HG03460 (cell line): ENCODE results near the gene DLEC1.
"Not testable (repeated sequence)": the region's sequence is repeated elsewhere in the genome, so short reads cannot be mapped to it uniquely, and the experiment has no call there.

ENCODE experiments used
- ATAC-seq: cut with Tn5 transposase; IDR thresholded peaks from one replicate; pipeline ENCODE4 v1.9.1; 2021; ENCODE audit not compliant: unreplicated experiment

DLEC1 gene

GRCh38 chr3:38152609-38153008 lies 113.6 kb downstream of the DLEC1 start:
- ATAC-seq: no peak

DNA sequence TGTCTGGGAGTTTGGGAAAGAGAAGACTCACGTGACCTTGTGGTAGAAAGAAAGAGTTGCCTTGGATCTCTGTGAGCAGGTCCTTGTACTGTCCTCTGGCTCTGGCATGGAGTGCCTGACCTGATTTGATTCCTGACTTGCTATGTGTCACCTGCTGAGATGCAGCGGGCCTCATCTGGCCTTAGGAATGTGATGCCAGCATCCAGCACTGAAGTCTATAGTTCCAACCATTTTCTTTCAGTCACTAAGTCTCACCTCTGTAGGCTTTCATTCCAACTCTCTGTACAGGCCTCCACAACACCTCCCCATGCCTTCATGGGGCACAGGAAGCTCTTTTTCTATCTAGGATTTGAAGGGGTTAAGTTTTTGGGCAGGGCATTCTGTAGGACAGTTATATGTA lies 114.2 kb downstream of the DLEC1 start:
- ATAC-seq: no peak

DNA sequence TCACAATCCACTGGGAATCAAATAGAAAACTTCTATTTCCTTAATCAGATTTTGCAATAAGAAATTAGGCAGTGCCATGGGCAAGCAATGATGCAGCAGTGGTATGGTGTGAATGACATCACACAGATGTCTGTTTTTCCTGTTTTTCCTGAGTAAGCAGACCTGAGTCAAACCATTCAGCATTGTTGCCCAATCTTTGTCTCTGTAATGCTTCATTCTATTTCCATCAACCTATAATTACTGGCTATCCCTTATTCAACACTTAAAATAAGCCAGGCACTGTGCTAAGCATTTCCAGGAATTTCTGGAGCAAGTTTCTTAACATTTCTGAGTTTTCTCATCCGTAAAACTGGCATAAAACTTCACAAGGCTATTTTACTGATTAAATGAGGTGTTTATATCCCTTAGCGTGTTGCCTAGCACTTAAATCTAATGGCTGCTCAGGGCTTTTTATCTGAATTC lies 115.1 kb downstream of the DLEC1 start:
- no peak for ATAC-seq

GRCh38 chr3:38154625-38155255 lies 115.7 kb downstream of the DLEC1 start:
- ATAC-seq: no peak

DNA sequence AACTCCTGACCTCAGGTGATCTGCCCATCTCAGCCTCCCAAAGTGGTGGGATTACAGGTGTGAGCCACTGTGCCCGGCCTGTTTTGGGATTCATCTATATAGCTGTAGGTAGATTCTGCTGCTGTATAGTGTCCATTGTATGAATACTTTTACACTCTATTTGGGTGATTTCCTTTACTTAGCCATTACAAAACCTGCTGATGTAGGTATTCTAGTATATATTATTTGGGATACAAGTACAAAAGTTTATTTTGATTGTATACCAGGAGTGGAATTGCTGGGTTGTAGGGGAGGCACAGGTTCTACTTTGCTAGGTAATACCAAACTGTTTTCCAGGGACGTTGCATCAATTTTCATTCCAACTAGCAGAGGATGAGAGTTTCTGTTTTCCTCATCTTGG lies 116.8 kb downstream of the DLEC1 start:
- ATAC-seq: no peak

GRCh38 chr3:38157117-38157516 lies 118.1 kb downstream of the DLEC1 start:
- ATAC-seq: no peak

DNA sequence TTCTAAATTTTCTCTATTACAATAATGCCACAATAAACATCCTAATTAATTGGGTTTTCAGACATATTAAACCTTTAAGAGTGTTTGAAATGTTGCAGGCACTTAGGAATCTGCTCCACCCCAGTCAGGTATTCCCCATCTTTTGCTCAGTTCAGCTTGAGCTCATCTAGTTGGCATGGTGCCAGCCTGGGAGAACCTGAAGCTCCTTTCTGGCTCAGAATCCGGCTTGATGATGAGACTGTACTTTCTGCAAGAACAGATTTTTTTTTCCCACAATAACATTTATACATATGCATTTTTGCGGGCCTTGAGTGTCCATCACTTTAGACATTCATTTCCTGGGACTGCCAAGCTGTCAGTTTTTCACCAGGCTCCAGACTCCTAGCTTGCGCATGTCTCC lies 118.6 kb downstream of the DLEC1 start:
- ATAC-seq: no peak

GRCh38 chr3:38158472-38158871 lies 119.5 kb downstream of the DLEC1 start:
- ATAC-seq: no peak

DNA sequence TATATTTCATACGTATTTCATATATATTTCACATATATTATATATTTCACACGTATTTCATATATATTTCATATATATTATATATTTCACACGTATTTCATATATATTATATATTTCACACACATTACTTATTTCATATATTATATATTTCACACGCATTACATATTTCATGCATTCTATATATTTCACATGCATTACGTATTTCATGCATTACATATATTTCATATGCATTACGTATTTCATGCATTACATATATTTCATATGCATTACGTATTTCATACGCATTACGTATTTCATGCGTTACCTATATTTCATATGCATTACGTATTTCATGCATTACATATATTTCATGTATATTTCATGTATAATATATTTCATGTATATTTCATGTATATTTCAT lies 121.7 kb downstream of the DLEC1 start:
- ATAC-seq: not testable (repeated sequence)

DNA sequence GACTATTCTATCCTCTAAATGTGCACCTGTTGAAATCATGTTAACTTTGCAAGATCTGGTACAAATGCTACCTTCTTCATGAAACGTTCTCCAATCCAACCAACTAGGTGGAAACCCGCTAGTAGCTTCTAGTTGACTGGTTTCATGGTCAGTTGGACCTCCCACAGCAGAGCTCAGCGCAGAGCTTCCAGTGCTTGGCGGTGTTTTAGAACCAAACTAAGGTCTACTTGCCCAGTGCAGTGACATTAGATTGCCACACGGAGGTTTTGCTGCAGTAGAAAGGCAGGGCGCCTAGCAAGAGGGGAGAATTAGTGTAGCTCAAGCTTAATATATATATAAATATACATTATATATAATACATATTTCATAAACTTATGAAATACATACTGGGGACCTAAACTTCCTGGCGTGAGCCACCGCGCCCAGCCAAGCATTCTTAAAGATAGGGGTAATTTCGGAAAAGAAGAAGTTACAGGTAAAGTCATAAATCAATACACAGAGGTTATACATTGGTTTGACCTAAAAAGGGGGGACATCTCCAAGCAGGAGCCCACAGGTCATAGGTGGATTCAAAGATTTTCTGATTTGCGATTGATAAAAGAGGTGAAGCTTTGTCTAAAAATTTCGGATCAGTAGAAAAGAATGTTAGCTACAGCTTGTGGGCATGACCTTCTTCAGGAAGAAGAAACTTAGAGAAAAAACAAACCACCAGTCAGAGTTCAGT lies 124.3 kb downstream of the DLEC1 start:
- no peak for ATAC-seq

DNA sequence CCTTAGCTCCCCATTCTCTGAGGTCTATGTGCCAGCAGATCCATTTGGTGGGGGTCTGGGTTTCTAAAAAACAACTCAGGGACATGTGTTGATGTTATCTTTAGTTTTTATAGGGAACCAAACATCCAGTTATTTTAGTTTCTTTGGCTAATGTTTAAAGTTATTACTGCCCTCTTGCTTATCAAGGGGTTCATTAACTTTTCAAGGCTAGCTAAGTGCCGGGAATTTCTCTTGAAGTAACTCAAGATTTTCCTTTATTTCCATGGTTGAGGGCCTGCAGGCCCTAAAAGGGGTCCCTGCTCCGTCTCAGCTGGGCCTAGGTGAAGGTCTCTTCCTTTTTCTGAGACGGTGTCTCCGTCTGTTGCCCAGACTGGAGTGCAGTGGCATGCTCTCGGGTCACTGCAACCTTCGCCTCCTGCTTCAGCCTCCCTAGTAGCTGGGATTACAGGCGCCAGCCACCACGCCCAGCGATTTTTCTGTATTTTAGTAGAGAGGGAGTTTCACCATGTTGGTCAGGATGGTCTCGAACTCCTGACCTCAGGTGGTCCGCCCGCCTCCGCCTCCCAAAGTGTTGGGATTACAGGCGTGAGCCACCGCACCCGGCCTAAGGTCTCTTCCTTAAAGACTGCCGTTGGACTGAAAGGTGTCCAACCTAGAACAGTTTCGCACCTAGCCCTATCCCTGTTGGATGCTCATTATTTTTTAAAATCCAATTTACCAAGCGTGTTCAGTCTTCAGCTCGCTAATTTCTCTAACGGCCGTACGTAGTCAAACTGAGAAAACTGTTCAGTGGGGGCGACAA lies 125.0 kb downstream of the DLEC1 start:
- ATAC-seq: no peak

DNA sequence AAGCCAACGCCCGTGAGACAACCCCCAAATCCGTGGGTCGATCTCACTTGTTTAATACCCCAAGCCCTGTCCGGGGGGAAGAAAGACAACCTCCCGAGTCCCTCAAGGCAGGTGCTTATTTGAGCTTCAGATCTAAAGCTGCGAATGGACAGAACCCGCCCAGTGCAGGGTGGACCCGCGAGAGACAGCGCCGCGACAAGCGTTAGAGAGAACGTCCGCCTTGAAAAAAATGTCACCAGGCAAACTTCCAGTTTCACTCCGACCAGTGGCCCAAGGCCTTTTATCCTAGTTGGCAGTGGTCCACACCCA lies 125.6 kb downstream of the DLEC1 start:
- no peak for ATAC-seq

GRCh38 chr3:38164952-38165721 lies 126.1 kb downstream of the DLEC1 start, which contains the start of gene OXSR1:
TSS of gene OXSR1 (plus strand) at chr3:38165537. CDS start at chr3:38165877, 340 bp downstream.
- ATAC-seq: peak; percentile 89

DNA sequence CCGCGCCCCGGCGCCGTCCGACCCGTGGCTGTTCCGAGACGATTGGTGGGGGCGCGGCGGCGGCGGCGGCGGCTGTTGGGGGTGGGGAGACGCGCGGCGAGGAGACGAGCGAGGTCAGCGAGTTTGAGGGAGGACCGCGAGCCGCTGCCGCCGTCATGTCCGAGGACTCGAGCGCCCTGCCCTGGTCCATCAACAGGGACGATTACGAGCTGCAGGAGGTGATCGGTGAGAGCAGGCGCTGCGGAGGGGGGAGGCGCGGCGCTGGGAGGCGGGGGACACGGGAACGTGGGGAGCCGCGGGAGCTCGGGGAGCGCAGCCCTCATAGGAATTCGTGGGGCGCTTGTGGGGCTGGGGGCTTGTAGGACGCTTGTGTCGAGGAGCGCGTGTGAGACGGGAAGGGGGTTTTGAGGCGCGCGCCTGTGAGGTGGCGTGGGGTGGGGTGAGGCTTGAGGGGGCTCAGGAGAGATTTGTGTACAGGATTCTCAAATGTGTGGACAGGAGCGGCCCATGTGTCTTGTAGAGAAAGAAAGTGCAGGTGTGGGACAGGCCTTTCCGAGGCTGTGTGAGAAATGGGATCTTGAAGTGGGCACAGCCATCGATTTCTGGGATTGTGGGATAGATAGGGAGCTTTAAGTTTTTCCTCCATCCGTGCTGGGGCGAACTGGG lies 126.8 kb downstream of the DLEC1 start:
- no peak for ATAC-seq

- no peak for ATAC-seq
These were observed 128.6 kb downstream of the DLEC1 start for GRCh38 chr3:38167591-38167990.

- no peak for ATAC-seq
These were observed 129.4 kb downstream of the DLEC1 start for GRCh38 chr3:38168151-38169026.

GRCh38 chr3:38169027-38169317 lies 130.0 kb downstream of the DLEC1 start:
- no peak for ATAC-seq

GRCh38 chr3:38170722-38171121 lies 131.7 kb downstream of the DLEC1 start:
- ATAC-seq: no peak

- no peak for ATAC-seq
These were observed 132.6 kb downstream of the DLEC1 start for GRCh38 chr3:38171622-38172021.
